NCI-H2081 (cell line): ENCODE measurements around the gene CPEB2.
A peak's percentile ranks its signal among the peaks of the same experiment; 100 is the strongest.

Experiments used
- DNase-seq, 2 experiments: peaks; one replicate each; lab custom pipeline; 2025; lab: John Stamatoyannopoulos, UW

Gene CPEB2

GRCh38 chr4:15001869-15002658 is at the start of gene CPEB2:
TSS of gene CPEB2 (plus strand) at chr4:15002481. CDS start at chr4:15002674, 193 bp downstream.
- DNase-seq = peak; percentile 94 to 95

GRCh38 chr4:14958436-14958835 is 43.8 kb upstream of the CPEB2 start:
- DNase-seq = no peak

- no peak for DNase-seq
These were observed 41.0 kb upstream of the CPEB2 start for GRCh38 chr4:14961292-14961691.

GRCh38 chr4:14965071-14965470 is 37.2 kb upstream of the CPEB2 start:
- no peak for DNase-seq

- DNase-seq = no peak
These were observed 34.3 kb upstream of the CPEB2 start for GRCh38 chr4:14967982-14968381.

- no peak for DNase-seq
These were observed 24.5 kb upstream of the CPEB2 start for GRCh38 chr4:14977830-14978229.

GRCh38 chr4:14984448-14984847 is 17.8 kb upstream of the CPEB2 start:
- no peak for DNase-seq

GRCh38 chr4:14985161-14985560 is 17.1 kb upstream of the CPEB2 start:
- no peak for DNase-seq

- no peak for DNase-seq
These were observed 16.4 kb upstream of the CPEB2 start for GRCh38 chr4:14985843-14986242.

GRCh38 chr4:14987054-14987453 is 15.2 kb upstream of the CPEB2 start:
- DNase-seq = peak in 1 of 2 experiments; percentile 30

GRCh38 chr4:14990484-14990883 is 11.8 kb upstream of the CPEB2 start:
- DNase-seq = no peak

GRCh38 chr4:14994242-14994641 is 8.0 kb upstream of the CPEB2 start:
- no peak for DNase-seq

GRCh38 chr4:15001248-15001868 is 923 bp upstream of the CPEB2 start:
- peak; percentile 44 to 61 for DNase-seq

- DNase-seq = peak; percentile 54 to 81
These were observed 549 bp downstream of the CPEB2 start for GRCh38 chr4:15002659-15003400.

- peak; percentile 52 to 64 for DNase-seq
These were observed 1.2 kb downstream of the CPEB2 start for GRCh38 chr4:15003401-15003890.

GRCh38 chr4:15003891-15004738 is 1.8 kb downstream of the CPEB2 start:
- DNase-seq = peak; percentile 52 to 62

GRCh38 chr4:15004739-15005301 is 2.5 kb downstream of the CPEB2 start:
- DNase-seq = peak; percentile 44 to 63

GRCh38 chr4:15005474-15006115 is 3.3 kb downstream of the CPEB2 start:
- DNase-seq = no peak

GRCh38 chr4:15006416-15007024 is 4.2 kb downstream of the CPEB2 start:
- no peak for DNase-seq

GRCh38 chr4:15007201-15007600 is 4.9 kb downstream of the CPEB2 start:
- no peak for DNase-seq
